Prostate gland (tissue), 2 donors: ENCODE measurements around the gene AVEN. TPM values are rescaled to one million over a fixed set of nuclear protein-coding genes. Genes with fewer than 3 reads are reported as not detected.

Experiments
- DNase-seq: peaks from one replicate; pipeline ENCODE4 v3.0.0-alpha.2; 2019; ENCODE audit warnings: low spot score
- H3K27ac ChIP-seq, 2 donors: fragments of 200-600 bp; sonication (generic); 2 replicates each; pipeline ENCODE4 v1.5.1; 2017 to 2019
- H3K27me3 ChIP-seq: fragments of 200-600 bp; sonication (generic); replicated peaks from 2 replicates; pipeline ENCODE4 v1.5.1; 2019; ENCODE audit not compliant: insufficient read depth
- H3K36me3 ChIP-seq, 2 donors: fragments of 200-600 bp; sonication (generic); 1 replicate in 1 of 2; 2 replicates in 1 of 2; pipeline versions ENCODE4 v1.5.1 to v1.8.1; 2017 to 2019
- H3K4me1 ChIP-seq: fragments of 200-600 bp; sonication (generic); replicated peaks from 2 replicates; pipeline ENCODE4 v1.5.1; 2019
- H3K4me3 ChIP-seq, 2 donors: fragments of 200-600 bp; sonication (generic); 2 replicates each; pipeline ENCODE4 v1.5.1; 2017 to 2019
- H3K9me3 ChIP-seq: fragments of 200-600 bp; sonication (generic); 2 replicates; pipeline ENCODE4 v1.5.1; 2017
- CTCF ChIP-seq, 4 experiments: fragments of 200-600 bp in 2 of 4; fragments of 450-650 bp in 2 of 4; sonication (generic) in 2 of 4; IDR thresholded peaks; 1 replicate in 3 of 4; 2 replicates in 1 of 4; pipeline ENCODE4 v1.5.1; 2016 to 2019; ENCODE audit warnings: antibody characterized with exemption in 4 of 4, mild to moderate bottlenecking in 2 of 4, moderate library complexity in 2 of 4
- POLR2A ChIP-seq: fragments of 450-650 bp; IDR thresholded peaks from one replicate; pipeline ENCODE4 v1.6.1; 2016; ENCODE audit warnings: antibody characterized with exemption, mild to moderate bottlenecking
- POLR2AphosphoS5 ChIP-seq: sonication (generic); formaldehyde crosslinking; IDR thresholded peaks from one replicate; pipeline ENCODE4 v1.6.1; 2017; ENCODE audit warnings: antibody characterized with exemption
- WGBS: methylation state at CpG from one replicate; pipeline ENCODE4 v1.1.5; 2018; 5-methylcytosine and 5-hydroxymethylcytosine counted together
- intact Hi-C: fragments of 100-400 bp; cut with DNase I; formaldehyde crosslinking; loops from one replicate; pipeline ENCODE4 v1.14.2; 2022
- total RNA-seq, 2 donors: library from RNA; depleted of rRNA; stranded (reverse); fragments of >200 nt; gene quantifications; one replicate each; pipeline ENCODE4 v1.1.0, GENCODE V29; 2016

Gene AVEN
- total RNA-seq, 2 donors from 2014 or later: 11.9 to 21.6 TPM

- intact Hi-C loops: no loop called here
- H3K9me3 ChIP-seq: no peaks in the 10 kb centered on the region
- no peaks in the 10 kb centered on the region for H3K4me1 ChIP-seq
- no peaks in the 10 kb centered on the region for H3K36me3 ChIP-seq
- H3K27ac ChIP-seq: no peak overlapping the region
- 8% methylated on average over 2 of the region's 2 CpGs for WGBS
- no peaks in the 10 kb centered on the region for H3K27me3 ChIP-seq
- TF ChIP-seq POLR2AphosphoS5 (no peak), POLR2A (no peak), CTCF (IDR thresholded peaks at IDR 0.05) (no peak)
- no peak overlapping the region for H3K4me3 ChIP-seq
- DNase-seq: peak; percentile 24
Measured at GRCh38 chr15:33888176-33888575, 150.8 kb downstream of the AVEN start.

GRCh38 chr15:33882921-33883320, 156.1 kb downstream of the AVEN start:
- intact Hi-C loops: no loop called here
- no peak for DNase-seq
- H3K4me3 ChIP-seq: no peak overlapping the region
- 91% methylated on average over 2 of the region's 2 CpGs for WGBS
- no peaks in the 10 kb centered on the region for H3K9me3 ChIP-seq
- no peak overlapping the region for H3K27ac ChIP-seq
- H3K27me3 ChIP-seq: no peaks in the 10 kb centered on the region
- H3K36me3 ChIP-seq: no peaks in the 10 kb centered on the region
- no peaks in the 10 kb centered on the region for H3K4me1 ChIP-seq
- TF ChIP-seq CTCF (IDR thresholded peaks at IDR 0.05) (no peak), POLR2AphosphoS5 (no peak), POLR2A (no peak)

GRCh38 chr15:33874156-33874555, 164.8 kb downstream of the AVEN start:
- TF ChIP-seq POLR2A (no peak), CTCF (IDR thresholded peaks at IDR 0.05) (no peak), POLR2AphosphoS5 (no peak)
- no peaks in the 10 kb centered on the region for H3K4me1 ChIP-seq
- H3K36me3 ChIP-seq: no peaks in the 10 kb centered on the region
- no peaks in the 10 kb centered on the region for H3K9me3 ChIP-seq
- H3K4me3 ChIP-seq: no peak overlapping the region
- intact Hi-C loops: no loop called here
- DNase-seq: no peak
- H3K27me3 ChIP-seq: no peaks in the 10 kb centered on the region
- WGBS: 78% methylated on average over 2 of the region's 2 CpGs
- H3K27ac ChIP-seq: no peak overlapping the region

GRCh38 chr15:33872416-33873106, 166.4 kb downstream of the AVEN start:
- Histone ChIP-seq H3K4me1 (no peaks in the 10 kb centered on the region), H3K9me3 (no peaks in the 10 kb centered on the region), H3K27ac (no peak overlapping the region), H3K27me3 (no peaks in the 10 kb centered on the region), H3K36me3 (no peaks in the 10 kb centered on the region), H3K4me3 (no peak overlapping the region)
- 87% methylated on average over 13 of the region's 13 CpGs for WGBS
- TF ChIP-seq POLR2AphosphoS5 (no peak), CTCF (IDR thresholded peaks at IDR 0.05) (no peak), POLR2A (no peak)
- no peak for DNase-seq
- intact Hi-C loops: no loop called here

GRCh38 chr15:33871980-33872379, 167.0 kb downstream of the AVEN start:
- TF ChIP-seq POLR2A: no peak
- no peak for TF ChIP-seq POLR2AphosphoS5
- TF ChIP-seq CTCF (IDR thresholded peaks at IDR 0.05): no peak
- Histone ChIP-seq H3K27me3 (no peaks in the 10 kb centered on the region), H3K9me3 (no peaks in the 10 kb centered on the region), H3K4me1 (no peaks in the 10 kb centered on the region), H3K4me3 (no peak overlapping the region), H3K36me3 (no peaks in the 10 kb centered on the region), H3K27ac (no peak overlapping the region)
- DNase-seq: no peak
- intact Hi-C loops: no loop called here
- WGBS: 89% methylated on average over 2 of the region's 2 CpGs
